GM12874 (cell line): ENCODE data around the gene GBX2.

Experiments used
- TF ChIP-seq, protein P1 (sequence below): IDR thresholded peaks from 2 replicates; pipeline ENCODE4 v1.5.1; 2011; ENCODE audit warnings: low read depth, mild to moderate bottlenecking, control low read depth, low read length, moderate library complexity; ENCODE audit not compliant: insufficient read depth

The GBX2 gene

DNA sequence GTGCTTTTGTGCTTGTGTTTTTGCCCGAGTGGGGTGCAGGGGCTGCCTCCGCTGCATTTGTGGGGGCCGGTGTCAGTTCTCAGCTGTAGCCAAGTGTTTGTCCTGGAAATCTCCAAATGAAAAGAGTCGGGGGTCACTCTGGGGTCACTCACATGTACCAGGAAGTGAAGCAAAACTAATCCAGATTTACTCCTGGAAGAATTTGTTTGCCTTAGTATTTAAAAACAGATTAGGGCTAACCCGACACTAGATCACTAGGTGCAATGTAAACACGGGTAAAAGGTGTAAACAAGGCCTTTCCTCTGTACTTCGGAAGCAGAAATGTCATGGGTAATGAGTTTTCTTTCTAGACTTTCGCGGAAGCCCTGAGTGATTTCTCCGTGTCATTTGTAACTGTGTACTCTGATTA is 50.3 kb downstream of the GBX2 start:
- TF ChIP-seq, protein P1, sequence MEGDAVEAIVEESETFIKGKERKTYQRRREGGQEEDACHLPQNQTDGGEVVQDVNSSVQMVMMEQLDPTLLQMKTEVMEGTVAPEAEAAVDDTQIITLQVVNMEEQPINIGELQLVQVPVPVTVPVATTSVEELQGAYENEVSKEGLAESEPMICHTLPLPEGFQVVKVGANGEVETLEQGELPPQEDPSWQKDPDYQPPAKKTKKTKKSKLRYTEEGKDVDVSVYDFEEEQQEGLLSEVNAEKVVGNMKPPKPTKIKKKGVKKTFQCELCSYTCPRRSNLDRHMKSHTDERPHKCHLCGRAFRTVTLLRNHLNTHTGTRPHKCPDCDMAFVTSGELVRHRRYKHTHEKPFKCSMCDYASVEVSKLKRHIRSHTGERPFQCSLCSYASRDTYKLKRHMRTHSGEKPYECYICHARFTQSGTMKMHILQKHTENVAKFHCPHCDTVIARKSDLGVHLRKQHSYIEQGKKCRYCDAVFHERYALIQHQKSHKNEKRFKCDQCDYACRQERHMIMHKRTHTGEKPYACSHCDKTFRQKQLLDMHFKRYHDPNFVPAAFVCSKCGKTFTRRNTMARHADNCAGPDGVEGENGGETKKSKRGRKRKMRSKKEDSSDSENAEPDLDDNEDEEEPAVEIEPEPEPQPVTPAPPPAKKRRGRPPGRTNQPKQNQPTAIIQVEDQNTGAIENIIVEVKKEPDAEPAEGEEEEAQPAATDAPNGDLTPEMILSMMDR: no peak

DNA sequence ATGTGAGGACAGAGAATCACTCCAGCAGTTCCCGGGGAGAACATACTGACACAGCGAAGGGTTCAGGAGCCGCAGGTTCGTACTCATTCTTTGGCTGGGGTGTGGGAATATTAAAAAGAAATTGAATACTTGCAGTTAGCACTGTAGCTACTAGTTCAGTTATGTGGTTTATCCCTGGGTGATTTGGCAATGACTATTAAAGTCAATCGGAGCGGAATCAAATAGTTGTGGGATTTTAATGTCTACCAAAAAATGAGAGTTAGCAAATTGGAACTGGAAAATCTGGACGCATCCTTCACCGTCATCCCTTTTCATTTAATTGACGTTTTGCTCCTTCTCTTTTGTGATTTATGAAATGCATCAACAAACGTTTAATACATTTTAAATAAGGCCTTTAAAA is 50.8 kb downstream of the GBX2 start:
- TF ChIP-seq, protein P1: no peak
